ENCODE measurements around the gene MRPL22.
"Not testable (repeated sequence)": the region's sequence is repeated elsewhere in the genome, so short reads cannot be mapped to it uniquely, and the experiment has no call there.

Gene MRPL22

DNA sequence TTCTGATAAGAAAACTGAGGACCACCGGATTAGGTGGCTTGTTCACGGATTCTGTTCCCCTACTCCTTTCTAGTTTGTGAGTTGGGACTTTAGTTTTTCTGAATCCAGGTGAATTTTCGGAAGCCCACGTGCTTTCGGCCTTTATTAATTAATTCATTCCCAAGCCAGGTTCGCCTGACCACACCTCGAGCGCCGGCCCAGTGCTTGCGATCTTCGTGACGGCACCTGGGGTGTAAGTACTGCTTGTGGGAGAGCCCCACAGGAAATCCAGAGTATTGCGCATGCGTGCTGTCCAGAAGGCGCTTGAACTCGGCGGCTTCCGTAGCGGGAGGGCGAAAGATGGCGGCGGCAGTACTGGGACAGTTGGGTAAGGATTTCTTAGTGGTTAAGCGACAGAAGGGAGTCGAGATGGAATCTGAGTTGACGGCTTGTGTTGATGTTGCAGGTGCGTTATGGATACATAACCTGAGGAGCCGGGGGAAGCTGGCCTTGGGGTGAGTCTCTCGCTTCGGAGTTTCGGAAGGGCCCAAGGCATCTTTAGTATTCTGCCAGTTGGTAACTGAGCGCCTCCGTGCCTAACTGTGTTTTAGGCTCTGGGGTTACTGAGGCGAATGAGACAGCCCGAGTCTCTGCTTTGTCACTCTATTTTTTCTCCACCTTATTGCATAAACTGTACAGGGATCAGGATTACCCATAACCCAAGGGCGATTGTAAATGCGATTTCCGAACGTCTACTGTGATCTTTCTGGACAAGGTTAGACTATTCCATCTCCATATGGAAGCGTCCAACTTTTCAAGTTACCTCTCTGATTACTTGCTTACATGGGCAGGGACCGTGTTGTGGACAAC, at the start of gene MRPL22:
MRPL22 (plus strand) TSS at position 302 of the 849 bp plus-strand sequence; CDS start at position 340, 38 bp downstream.
- DNase-seq (ENCODE audit: low read depth in 2 of 2) = peak; percentile 90 to 91

- no peak for DNase-seq (ENCODE audit: low read depth in 2 of 2)
Observed at GRCh38 chr5:154892369-154892771, 48.5 kb upstream of the MRPL22 start.

GRCh38 chr5:154893381-154893780, 47.5 kb upstream of the MRPL22 start:
- DNase-seq (ENCODE audit: low read depth in 2 of 2) = no peak

- DNase-seq (ENCODE audit: low read depth in 2 of 2) = no peak
Observed at GRCh38 chr5:154895606-154896561, 45.0 kb upstream of the MRPL22 start.

DNA sequence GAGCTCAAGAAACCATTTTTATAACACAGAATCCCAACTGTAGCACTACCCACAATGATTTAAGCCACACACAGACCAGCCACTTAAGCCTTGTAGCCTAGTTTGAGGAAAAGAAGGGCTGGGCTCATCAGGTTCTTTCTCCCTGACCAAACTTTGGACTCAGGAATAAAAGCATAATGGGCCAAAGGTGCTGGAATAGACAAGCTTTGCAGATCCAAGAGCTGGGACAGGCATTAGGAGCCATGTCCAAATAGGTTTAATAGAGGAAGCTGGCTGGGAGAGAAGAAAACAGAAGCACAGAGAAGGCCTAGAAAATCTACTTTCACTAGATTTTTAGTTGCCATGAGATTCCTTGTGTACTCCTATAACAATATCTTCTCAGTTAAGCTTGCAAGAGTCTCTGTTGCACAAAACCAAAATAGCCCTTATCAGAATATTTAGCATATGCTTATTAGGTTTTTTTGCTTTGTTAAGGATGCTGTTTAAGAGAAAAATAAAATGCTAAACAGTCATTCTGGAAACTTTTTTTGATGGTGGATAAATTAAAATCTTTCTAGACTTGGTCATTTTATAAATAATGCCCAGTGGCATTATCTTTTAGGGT, 44.2 kb upstream of the MRPL22 start:
- no peak for DNase-seq (ENCODE audit: low read depth in 2 of 2)

DNA sequence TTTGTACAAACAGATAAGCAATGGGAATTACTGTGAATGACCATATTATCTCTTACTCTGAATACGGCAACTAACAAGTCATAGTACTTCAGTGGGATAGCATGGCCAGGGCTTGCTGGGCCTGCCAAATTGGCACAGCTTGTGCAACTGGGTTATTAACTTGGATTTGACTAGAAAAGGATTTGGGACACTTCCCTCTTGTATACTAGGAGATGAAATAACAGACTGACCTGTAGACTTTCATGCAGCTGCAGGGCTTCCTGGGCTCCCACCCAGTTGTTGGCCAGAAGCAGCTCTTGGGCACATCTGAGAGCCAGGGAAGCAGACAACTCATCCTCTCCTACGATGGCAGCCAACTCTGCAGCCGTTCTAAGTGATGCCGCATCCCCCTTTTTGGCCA, 42.7 kb upstream of the MRPL22 start:
- DNase-seq (ENCODE audit: low read depth in 2 of 2) = no peak

DNA sequence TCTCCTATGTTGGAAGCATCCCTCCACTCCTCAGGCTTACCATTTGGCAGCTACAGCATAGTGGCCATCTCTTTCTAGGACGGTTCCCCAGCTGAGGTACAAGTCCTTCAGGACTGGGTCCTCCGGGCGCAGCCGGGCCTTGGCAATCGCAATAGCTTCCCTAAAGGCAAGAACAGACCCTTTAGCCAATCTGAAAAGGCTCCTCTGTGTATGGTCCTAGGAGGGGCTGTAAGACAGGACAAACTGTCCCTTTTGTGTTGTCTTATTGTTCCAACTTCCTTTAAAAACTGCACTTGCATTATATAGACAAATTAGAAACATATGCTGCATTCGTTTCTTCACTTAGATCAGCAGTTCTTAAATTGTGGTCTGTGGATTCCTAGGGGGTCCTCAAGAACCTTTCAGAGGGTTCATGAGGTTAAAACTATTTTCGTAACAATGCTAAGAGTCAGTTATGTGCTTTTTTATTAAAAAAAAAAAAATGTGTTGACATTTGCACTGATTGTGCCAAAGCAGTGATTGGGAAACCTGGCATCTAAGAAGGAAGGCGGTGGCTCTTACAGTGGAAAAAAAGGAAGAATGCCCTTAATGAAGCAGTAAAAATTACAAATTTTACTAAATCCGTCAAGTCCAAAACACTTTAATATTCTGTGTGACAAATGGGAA, 41.6 kb upstream of the MRPL22 start:
- no peak for DNase-seq (ENCODE audit: low read depth in 2 of 2)

DNA sequence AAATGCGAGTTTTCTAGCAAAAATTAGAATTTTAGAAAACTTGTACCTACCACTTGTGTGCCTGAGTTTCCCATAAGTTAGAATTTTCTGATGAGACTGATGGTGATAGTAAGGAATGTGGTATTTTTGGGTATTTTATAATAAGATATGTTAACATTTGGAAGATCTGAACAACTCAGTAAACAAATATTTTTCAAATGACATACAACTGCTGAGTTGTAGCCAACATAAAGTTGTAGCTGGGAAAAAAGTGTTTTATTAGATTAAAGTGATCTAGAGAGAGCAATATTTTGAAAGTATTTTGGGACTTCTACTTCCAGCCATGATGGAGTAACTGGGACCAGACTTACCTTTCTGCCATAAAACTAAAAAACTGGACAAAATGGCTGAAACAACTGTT, 40.8 kb upstream of the MRPL22 start:
- DNase-seq (ENCODE audit: low read depth in 2 of 2) = no peak

DNA sequence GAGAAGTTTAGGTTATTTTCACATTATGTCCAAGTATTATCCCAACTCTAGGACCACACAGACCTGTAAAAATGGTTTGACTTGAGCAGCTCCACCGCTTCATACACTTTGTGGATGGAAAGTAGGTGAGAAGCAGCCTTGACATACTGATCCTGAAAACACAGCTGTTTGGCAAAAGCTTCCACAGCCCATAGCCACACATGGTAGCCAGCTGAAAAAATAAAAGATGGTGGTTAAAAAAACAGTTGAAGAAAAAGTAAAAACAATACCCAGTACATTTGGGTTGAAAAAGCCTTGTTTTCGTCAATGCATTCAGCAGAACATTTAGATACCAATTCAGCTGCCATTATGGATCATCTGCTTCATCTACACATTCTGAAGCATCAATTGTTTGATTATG, 39.6 kb upstream of the MRPL22 start:
- no peak for DNase-seq (ENCODE audit: low read depth in 2 of 2)

GRCh38 chr5:154901913-154902312, 39.0 kb upstream of the MRPL22 start:
- DNase-seq (ENCODE audit: low read depth in 2 of 2) = no peak

DNA sequence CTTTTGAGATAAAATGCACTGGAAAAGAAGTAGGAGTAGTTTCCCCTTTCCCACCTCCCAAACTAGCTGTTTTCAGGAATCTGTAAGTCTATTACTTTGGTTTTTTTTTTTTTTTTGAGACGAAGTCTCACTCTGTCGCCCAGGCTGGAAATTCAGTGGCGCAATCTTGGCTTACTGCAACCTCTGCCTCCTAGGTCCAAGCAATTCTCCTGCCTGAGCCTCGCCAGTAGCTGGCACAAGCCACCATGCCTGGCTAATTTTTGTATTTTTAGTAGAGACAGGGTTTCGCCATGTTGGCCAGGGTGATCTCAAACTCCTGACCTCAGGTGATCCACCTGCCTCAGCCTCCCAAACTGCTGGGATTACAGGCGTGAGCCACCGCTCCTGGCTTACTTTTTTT, 35.3 kb upstream of the MRPL22 start:
- DNase-seq (ENCODE audit: low read depth in 2 of 2) = not testable (repeated sequence)

GRCh38 chr5:154916874-154917273, 24.0 kb upstream of the MRPL22 start:
- no peak for DNase-seq (ENCODE audit: low read depth in 2 of 2)

DNA sequence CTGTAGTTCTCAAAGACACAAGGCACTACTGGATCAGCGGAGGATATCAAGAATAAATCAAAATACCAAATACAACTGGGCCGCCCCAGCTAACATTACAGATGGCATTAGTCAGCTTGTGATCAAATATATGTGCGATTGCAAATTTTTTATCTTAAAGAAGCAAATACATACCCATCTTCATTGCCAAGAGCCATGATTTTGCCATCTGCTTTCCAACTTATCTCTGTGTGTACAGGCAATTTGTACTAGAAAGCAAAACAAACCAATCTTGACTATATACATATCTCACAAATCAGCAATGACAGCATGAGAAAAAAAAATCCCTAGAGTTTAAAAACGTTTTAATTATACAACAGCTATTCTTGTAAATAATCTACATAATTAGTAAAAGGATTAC, 23.1 kb upstream of the MRPL22 start:
- no peak for DNase-seq (ENCODE audit: low read depth in 2 of 2)

- DNase-seq (ENCODE audit: low read depth in 2 of 2) = no peak
Observed at GRCh38 chr5:154923441-154924430, 17.1 kb upstream of the MRPL22 start.

GRCh38 chr5:154933537-154933936, 7.3 kb upstream of the MRPL22 start:
- DNase-seq (ENCODE audit: low read depth in 2 of 2) = no peak

- no peak for DNase-seq (ENCODE audit: low read depth in 2 of 2)
Observed at GRCh38 chr5:154934881-154935280, 6.0 kb upstream of the MRPL22 start.

- no peak for DNase-seq (ENCODE audit: low read depth in 2 of 2)
Observed at GRCh38 chr5:154937186-154937717, 3.6 kb upstream of the MRPL22 start.

DNA sequence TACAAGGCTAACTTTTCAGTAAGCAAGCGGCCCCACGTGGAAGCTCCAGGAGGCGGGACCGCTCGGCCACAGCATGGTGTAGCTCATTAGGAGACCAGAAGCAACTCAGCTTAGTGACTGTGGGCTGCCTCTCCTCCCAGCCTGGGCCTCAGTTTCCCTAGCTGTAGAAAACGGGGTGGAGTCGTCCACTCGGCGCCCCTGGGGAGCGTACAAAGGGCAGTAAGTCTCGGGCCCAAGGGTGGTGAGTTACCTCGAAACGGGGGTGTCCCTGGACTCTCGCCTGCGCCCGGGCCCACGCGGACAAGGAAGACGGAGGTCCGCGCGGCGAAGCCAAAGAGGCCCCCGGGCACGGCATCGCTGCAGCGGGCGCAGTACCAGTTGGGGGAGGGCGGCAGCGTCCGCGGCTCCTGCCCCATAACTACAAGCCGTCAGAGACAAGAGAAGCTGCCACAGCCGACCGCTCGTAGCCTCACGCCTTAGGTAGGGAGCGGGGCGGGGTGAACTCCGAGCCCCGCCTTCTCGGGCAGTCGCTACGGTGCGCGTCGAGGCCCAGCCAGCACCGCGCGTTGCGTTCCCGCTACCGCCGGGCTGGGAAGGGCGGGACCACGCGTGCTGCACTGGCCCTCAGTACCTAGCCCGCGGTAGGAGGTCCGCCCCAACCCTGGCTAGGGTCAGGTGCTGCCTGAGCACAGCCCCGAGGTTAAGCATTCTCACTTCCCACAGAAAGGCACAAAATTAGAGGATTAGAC, 3.0 kb upstream of the MRPL22 start, which contains the start of gene GEMIN5:
GEMIN5 (minus strand) TSS at position 494 of the 749 bp plus-strand sequence; CDS start at position 416, 78 bp downstream.
- peak; percentile 79 to 80 for DNase-seq (ENCODE audit: low read depth in 2 of 2)

DNA sequence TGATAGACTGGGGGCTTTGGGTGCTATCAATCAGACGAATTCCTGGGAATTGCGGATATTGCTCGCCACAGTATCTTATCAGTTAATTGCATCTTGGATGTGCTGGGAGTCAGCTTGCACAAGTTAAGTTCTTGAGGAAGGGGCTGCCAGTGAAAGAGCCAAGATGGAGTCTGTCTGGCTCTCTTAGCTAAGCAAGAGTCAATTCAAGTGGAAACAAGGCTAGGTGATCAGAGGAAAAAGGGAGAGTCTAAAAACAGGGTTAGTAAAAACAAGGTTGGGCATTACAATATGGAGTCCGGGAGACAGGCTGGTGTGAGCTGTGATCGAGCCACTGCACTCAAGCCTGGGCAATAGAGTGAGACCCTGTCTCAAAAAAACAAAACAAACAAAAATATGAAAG, 1.5 kb upstream of the MRPL22 start:
- not testable (repeated sequence) for DNase-seq (ENCODE audit: low read depth in 2 of 2)

Data from stimulated activated CD8-positive, alpha-beta memory T cell treated with anti-CD3 and anti-CD28 coated beads, Interleukin-15, amount 100 ng/mL, for 48 hours (primary cell).